Renal pelvis (tissue), 12 donors: ENCODE results near the gene NEUROD6. TPM values are rescaled to one million over a fixed set of nuclear protein-coding genes. Genes with fewer than 3 reads are reported as not detected.

Source experiments
- DNase-seq: peaks from one replicate; pipeline ENCODE4 v3.0.0-alpha.2; 2013
- long read RNA-seq, 16 experiments: transcript quantifications; one replicate each; lab custom pipeline, GENCODE V29; 2026
- polyA plus RNA-seq, 3 donors: library from polyadenylated mRNA; unstranded; fragments of 120-200 nt; gene quantifications; one replicate each; pipeline ENCODE4 v1.2.1, GENCODE V29; 2013; ENCODE audit not compliant: insufficient read length in 3 of 3

The NEUROD6 gene
- not detected for polyA plus RNA-seq
- long read RNA-seq, donor 1: 0 reads
- long read RNA-seq, donor 2: 0 reads
- long read RNA-seq, donor 3: 0 reads
- long read RNA-seq, donor 4: 0 reads
- long read RNA-seq, donor 5: 0 reads
- long read RNA-seq, donor 6: 0 reads
- long read RNA-seq, donor 7: 0 reads
- long read RNA-seq, donor 8: 0 reads
- long read RNA-seq, donor 9: 0 reads
- long read RNA-seq, donor 10: 0 reads
- long read RNA-seq, donor 11: 0 reads
- long read RNA-seq, donor 12: 0 reads
- long read RNA-seq, donor 13: 0 reads
- long read RNA-seq, donor 14: 0 reads
- long read RNA-seq, donor 15: 0 reads
- long read RNA-seq, donor 16: 0 reads

DNA sequence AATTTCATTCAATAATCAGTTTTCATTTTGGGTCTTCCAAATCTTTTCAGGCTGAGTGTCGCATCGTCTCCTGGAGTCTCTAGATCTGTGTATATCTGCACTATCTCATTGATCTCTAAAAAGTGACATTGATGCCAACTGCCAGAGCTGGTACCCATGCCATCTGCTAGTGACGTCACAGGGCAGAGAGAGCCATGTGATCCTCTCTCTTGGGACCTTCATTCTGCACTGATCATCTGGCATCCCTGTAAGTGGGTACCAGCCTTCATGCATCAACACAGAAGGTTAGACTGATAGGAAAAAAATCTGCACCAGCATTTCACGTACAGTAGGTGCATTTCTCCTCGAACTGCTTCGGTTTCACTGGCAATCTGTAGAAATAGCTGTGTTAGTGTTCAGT lies at the start of gene NEUROD6:
Gene NEUROD6 (minus strand): TSS at position 124 of the 400 bp plus-strand sequence. CDS start 1,458 bp downstream, outside the sequence.
- DNase-seq: no peak

DNA sequence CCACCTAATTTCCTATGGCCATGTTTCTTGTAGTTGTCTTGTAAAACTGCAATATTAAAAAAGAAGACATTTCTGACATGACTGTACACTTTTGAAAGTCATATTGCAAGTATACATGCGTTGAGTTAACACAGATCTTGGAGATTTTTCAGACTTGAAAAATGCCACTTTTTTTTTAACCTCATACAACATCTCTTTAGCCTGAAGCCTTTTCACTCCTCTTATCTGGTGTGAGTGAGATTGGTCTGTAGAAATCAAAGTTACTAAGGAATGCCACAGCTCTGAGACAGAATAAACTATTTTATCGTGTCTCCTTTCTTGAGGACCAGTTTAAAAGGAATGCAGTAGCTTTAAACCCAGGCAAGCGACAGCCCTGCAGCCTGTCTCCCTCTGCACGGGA lies 43.9 kb upstream of the NEUROD6 start:
- no peak for DNase-seq

DNA sequence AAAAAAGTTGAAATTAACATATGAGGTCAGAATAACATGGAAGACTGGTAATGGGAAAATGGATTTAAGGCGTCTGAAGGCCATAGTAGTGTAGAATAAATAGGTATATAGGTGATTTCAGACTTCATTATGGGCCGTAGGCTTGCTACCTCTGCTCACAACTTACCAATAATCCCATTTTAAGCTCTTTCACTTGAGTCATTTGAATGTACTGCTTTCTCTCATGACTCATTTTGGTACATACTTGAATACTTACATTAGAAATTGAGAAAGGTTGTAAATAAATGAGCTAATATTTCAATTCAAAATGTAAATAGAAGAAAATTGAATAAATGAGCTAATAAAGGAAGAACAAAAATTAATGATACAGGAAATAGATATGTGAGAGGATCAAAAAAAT lies 42.2 kb upstream of the NEUROD6 start:
- DNase-seq: no peak

DNA sequence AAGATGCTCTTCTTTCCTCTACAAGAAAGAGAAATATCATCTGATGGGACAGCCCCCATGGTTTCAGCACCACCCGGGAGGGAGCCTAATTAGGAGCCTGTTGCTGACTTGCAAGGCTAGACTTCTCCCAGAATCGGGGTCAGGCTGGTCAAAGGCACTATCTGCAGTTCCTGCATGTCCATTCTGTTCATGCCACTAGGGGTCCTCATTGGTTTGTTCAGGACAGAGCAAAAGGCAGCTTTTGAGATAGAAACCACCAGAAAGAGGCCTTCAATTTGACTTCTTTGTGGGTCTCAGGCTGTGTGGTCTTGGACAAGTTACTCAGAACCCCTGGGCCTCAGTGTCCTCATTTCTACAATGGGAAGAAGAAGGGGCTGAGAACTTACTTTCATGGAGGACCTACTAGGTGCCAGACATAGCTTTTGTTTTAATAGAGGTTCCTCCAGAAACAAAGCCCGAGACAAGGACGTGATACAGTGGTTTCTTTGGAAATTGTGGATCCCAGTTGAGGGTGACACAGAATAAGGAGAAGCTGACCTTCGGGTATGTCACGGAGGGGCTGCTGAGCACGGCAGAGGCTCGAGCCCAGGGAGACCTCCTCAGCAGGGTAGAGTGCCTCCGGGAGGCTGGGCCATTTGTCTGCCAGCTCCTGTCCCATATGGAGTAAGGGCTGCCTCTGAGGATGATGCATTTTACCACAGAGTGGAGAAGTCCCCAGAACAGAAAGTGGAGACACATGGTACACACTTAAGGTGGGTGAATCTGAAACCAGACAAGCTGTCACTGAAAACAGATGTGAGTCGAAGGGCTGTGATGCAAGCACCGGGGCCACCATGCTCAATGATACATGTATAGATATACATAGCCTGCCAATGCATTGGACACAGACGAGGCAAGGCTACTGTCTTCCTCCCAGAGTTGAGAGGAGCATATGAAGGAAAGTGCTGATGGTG lies 33.1 kb upstream of the NEUROD6 start:
- DNase-seq: peak; percentile 30

DNA sequence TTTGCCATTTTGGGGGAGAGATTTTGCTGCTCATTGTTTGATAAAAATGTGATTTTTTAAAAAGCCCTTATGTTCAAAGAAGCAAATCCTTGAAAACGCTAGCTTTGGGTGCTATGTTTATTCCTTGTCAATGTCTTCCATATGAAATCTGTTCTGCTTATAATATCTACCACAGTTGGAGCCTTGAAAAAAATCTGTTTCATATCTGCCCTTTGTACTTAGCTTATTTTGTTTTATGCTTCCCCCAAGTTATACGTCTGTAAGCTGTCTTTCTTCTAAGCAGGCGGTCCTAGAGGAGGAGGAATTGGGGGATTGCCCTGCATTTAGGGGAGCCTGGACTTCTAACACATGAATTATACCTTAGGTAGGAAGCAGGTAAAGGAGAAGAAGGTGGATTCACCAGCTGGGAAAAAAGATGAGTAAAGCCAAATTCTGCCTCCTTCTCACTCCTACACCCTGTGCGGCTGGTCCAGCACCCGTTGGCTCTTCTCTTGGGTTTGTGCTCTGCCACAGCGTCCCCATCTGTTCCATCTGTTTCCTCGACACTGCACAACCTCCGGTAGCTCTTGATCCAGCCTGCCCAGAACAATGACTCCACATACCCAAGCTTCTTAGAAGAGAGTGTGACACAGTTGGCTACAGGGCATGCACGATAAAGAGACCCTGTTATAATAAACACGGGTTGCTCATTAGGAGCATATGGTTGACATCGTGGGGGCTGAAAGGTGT lies 31.9 kb upstream of the NEUROD6 start:
- no peak for DNase-seq

DNA sequence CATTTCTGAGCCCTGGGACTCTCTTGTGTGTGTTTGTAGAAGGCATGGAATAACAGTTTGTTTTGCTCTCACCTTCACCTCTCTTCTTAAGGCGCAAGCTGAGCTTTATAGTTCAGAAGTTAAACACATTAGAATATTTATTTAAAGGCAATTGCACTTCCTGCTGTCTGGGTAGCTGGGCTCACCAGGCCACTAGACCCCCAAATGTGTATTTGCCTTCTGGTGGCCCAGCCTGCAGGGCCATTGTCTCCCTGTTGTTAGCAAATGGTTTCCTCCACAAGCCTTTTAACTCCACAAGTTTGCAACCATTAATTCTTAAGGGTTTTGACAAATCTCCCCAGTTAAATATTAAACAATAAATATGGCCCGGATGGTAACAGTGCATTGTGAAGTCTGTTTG lies 31.1 kb upstream of the NEUROD6 start:
- DNase-seq: no peak

DNA sequence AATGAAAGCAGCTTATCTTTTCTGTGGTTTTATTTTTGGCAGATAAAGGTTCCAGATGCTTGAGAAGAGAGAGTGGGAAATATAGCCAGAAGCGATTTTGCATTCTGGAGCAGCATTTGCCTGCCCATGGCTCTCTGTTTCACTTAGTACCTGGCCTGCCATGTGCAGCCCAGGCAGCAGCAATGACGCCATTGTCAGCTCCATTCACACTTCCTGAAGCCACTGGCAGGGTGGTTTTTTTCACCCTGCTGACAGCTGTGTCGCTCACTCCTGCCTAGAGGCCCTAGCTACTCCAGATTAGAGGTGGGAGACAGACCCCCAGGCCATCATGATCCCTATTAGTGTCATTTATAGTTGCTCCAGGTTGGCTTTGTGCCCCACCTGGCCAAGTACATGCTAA lies 30.1 kb upstream of the NEUROD6 start:
- no peak for DNase-seq

DNA sequence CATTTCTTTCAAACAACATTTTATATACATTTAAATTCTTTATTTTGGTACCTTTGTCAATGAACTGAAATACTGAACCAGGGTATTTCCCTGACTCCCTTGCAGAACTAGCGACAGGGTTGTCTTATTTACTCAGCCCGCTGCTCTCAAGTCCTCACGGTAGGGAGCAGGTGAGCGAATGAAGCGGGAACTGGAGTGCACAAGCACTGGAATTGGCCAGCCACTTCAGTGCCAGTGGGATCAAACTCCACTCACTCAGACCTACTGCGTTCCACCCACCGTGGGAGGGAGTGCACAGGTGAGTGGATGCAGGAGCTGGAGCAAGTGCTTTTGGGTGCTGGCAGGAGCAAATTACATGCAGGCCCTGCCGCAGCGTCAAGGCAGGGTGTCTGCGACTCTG lies 28.1 kb upstream of the NEUROD6 start:
- DNase-seq: no peak

DNA sequence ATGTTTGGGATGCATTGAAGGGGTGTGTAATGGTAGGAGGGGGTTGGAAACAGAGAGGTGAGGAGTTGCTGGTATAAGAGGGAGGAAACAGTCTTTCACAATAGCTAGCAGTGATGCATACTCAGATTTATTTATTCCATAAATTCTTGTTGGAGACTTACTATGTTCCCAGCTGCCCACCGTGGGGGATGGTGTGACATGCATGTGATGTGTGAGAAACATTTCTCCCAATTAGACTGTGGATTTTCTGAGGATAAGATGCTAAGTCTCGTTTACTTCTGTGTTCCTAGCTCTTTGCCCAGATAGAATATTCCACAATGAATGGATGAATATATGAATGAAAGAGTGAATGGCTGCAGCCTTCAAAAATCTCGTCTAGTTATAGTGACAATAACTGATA lies 23.0 kb upstream of the NEUROD6 start:
- no peak for DNase-seq

DNA sequence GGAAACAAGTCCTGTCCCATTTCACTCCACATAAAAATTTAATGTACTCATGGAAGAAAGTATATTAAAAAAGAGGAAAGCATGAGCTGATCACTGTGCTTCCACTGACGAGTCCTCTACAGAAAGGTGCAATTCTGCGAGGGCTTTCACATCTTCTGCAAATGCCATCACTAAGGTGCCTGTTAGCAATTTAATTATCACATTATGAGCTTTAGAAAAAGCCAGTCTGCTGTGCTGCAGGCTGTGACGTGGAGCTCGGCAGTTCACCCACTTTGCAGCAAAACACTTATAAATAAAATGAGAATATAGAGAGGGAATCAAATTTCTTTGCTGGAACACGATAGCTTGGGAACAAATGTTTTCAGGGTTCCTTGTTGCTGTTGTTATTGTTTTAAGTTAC lies 22.5 kb upstream of the NEUROD6 start:
- DNase-seq: no peak

DNA sequence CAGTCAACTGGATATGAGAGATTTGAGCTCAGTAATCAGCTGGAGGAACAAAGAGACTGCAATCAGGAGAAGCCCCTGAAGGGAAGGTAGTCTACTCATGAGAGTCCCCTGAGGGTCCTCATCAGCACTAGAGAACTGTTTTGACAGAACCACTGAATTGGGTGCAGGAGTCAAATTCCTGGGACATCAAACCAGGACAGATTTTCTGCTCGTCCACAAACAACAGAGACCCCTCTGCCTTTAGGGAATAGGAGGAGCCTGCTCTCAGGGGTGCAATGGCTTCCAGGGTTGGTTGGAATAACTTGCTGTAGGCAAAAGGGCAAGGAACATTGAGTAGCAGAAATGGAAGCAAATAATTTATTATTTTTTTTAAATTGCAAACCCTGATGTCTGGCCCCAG lies 21.9 kb upstream of the NEUROD6 start:
- no peak for DNase-seq

DNA sequence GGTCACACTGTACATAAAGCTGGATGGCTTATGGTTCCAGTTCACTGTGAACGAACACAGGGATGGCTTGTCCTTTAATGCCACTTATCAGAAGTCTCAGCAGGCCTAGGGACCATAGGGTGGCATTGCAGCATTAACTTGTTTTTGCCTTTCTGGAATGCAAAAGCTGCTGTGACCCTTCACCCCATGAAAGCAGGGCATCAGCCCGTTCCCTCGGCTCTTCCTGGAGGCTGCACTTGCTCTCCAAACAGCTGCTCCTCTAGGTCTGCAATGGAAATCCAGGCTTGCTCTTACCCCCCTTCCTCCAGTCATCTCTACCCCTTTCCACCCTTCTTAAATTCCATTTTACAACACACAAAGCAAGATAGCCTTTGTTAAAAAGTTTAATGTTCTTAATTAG lies 17.9 kb upstream of the NEUROD6 start:
- no peak for DNase-seq

DNA sequence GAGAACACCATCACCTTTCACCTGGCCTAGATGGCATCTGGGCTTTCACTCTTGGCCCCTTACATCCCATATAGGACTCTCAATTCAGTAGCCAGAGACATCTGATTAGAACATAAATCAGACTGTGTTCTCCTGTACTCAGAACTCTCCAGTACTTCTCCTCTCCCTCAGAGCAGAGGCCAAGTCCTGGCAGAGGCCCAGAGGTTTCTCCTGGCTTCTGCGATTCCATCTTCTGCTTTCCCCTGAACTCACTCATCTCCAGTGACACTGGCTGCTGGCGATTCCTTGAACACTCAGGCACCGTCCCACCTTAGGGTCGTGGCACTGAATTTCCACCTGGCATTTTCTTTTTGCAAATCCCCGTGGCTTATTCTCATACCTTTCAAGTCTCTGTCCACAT lies 4.9 kb upstream of the NEUROD6 start:
- DNase-seq: no peak

DNA sequence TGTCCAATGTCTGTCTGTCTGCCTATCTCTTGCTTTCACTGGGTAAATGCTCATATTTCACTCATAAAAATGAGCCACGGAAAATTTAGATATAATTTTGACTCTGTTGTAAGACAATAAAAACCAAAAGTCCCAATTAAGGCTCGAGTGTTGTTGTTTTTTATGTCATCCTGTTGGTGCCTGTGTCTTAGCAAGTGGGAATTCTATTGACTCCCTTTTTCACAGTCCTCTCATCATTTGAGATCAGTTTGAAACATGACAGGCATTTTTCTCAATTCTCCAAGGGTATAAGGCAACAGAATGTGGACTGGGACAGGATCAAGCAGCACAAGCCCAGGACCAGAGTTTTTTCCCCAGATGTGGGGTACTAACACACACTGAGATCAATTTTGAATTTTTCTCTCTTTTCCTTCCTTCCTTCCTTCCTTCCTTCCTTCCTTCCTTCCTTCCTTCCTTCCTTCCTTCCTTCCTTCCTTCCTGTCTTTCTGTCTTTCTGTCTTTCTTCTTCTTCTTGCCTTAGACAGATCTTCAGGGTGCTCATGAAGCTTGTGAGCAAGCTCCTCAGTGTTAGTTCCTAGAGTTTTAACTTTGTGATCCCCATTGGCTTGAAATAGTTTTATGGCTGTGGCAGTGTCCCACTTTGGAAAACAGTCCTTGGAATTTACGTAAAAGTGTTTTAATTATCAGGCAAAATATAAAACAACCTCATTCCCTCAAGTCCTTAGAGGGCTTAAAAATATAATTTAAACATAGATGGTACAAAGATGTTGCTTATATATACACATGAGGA lies 3.2 kb upstream of the NEUROD6 start:
- DNase-seq: no peak

DNA sequence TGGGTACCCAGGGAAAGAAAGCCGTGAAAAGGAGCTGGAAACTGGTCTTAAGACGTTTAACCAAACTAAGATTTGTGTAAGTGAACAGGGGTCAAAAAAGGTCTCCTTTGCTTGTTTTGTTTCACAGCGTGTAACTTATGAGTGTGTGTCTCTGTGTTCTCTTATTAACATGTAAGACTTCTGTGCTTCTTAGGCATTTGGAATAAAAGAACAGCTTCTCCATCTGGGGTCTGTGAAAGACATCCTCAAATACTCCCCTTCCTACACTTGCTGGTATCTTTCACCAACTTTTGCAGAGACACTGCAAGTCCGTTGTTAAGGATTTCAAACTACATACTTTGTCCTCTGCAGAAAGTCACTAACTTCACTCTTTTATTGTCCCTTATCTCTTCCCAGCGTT lies 615 bp upstream of the NEUROD6 start:
- DNase-seq: no peak

DNA sequence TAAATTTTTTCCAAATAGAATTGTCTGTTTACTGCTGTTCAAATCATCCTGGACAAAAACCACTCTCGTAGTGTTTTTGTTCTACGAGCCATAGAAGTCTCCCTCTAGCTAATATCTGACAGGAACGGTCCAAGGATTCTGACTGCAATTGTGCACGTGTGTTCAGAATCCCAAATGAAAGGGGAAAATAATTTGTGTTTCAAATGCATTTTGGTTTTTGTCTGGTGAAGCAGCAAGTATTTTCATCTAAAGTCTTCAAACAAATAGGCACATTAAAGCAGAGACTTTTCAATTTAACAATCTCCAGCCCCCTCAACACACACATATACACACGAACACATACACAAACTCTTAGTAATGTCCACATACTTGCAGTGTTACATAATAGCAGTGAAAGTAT lies 475 bp downstream of the NEUROD6 start:
- DNase-seq: no peak

DNA sequence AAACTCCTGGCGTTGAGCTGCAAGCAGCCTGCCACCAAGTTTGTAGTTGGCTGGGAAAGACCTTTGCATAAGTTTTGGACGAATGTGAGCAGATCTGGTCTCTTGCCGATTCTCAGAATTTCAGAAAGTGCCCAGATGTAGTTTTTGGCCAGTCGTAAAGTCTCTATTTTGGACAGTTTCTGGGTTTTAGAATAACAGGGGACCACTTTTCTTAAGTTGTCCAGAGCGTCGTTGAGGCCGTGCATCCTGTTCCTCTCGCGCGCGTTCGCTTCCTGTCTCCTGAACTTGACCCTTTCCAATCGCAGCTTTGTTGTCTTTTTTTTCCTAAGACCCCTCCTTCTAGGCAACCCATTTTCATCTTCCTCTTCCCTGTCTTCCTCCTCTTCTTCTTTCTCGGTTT lies 1.8 kb downstream of the NEUROD6 start:
- no peak for DNase-seq

DNA sequence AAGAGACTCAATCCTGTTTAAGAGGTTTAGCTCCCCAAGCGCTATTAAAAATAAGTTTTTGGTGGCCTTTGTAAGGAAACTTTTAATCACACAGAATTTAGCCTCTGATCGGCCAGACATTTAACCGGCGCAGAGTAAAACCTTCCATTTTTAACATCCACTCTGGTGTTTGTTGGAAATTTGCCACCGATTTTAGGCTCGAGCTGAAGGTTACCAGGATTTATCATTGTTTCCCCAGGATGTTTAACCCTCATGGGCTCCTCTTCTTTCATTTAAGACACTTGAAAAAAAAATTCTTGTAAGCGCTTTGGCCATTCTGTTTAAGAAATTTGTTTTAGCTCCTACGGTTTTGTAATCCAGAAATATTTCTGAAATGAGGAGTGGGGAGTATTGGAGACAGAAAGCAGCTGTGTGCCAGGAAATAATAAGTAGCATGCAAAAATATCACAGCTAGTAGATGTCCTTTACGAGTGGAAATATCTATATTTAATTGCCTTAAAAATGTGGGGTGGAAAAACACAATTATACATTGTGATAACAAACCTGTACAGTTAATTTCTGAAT lies 3.4 kb downstream of the NEUROD6 start:
- DNase-seq: no peak

DNA sequence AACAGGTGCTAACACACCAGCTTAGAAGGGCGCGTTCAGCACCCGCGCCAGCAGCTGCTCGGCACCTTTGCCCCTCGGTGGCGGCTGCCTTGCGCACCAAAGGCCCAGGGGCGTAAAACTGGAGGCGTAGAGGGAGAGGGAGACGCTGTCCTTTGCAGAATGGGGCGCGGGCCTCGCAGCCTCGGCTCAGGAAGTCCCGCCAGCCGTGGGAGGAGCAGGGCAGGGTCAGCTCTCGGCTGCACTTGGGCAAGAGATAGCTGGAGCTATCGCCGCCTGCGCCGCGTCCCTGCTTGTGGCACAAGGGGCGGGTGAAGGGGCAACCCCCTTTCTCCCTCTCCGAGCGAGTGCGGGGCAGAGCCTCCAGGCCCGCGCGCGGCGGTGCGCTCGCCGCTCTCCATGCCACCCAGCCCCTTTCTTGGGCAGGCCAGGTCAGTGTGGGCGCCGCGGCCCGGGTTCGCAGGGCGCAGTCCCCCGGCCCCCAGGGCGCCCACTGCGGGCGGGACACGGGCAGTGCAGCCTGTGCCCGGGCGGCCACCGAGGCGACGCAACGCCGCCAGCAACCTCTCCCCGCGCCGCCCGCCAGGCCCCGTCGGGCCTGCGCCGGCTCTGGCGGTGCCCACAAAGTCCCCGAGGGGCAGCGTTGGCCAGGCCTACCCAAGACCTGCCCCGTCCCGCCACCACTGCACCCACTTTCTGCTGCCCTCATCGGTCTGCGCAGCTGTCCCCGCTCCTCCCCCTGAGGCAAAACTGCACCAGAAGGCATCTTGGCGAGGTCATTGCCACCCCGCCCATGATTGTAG lies 4.1 kb downstream of the NEUROD6 start:
- DNase-seq: no peak

DNA sequence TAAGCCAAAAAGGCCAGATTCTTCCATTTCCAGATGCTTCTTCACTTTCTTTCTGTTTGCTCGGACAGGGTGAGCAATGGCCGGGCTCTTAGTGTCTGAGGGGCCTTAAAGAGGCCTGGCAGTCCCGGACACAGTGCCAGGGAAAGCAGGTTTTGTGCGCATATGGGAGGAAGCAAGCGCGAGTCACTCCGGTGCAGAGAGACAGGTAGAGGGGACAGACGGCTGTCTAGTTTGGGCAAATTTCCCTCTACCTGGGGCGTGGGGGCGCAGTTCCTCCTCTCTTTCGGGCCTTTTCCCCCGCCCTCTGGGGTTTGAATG lies 4.7 kb downstream of the NEUROD6 start:
- DNase-seq: no peak
